Myometrial cell (primary cell): ENCODE measurements around the gene USP24. TPM values are rescaled to one million over a fixed set of nuclear protein-coding genes. Genes with fewer than 3 reads are reported as not detected.

ENCODE experiments used
- total RNA-seq: library from RNA; depleted of rRNA; stranded (reverse); fragments of >200 nt; gene quantifications from 2 replicates; pipeline ENCODE4 v1.2.3, GENCODE V29; 2015

The USP24 gene, protein sequence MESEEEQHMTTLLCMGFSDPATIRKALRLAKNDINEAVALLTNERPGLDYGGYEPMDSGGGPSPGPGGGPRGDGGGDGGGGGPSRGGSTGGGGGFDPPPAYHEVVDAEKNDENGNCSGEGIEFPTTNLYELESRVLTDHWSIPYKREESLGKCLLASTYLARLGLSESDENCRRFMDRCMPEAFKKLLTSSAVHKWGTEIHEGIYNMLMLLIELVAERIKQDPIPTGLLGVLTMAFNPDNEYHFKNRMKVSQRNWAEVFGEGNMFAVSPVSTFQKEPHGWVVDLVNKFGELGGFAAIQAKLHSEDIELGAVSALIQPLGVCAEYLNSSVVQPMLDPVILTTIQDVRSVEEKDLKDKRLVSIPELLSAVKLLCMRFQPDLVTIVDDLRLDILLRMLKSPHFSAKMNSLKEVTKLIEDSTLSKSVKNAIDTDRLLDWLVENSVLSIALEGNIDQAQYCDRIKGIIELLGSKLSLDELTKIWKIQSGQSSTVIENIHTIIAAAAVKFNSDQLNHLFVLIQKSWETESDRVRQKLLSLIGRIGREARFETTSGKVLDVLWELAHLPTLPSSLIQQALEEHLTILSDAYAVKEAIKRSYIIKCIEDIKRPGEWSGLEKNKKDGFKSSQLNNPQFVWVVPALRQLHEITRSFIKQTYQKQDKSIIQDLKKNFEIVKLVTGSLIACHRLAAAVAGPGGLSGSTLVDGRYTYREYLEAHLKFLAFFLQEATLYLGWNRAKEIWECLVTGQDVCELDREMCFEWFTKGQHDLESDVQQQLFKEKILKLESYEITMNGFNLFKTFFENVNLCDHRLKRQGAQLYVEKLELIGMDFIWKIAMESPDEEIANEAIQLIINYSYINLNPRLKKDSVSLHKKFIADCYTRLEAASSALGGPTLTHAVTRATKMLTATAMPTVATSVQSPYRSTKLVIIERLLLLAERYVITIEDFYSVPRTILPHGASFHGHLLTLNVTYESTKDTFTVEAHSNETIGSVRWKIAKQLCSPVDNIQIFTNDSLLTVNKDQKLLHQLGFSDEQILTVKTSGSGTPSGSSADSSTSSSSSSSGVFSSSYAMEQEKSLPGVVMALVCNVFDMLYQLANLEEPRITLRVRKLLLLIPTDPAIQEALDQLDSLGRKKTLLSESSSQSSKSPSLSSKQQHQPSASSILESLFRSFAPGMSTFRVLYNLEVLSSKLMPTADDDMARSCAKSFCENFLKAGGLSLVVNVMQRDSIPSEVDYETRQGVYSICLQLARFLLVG (N-terminal part only)
- 13.8 and 26.9 TPM in 2 replicates for total RNA-seq

DNA sequence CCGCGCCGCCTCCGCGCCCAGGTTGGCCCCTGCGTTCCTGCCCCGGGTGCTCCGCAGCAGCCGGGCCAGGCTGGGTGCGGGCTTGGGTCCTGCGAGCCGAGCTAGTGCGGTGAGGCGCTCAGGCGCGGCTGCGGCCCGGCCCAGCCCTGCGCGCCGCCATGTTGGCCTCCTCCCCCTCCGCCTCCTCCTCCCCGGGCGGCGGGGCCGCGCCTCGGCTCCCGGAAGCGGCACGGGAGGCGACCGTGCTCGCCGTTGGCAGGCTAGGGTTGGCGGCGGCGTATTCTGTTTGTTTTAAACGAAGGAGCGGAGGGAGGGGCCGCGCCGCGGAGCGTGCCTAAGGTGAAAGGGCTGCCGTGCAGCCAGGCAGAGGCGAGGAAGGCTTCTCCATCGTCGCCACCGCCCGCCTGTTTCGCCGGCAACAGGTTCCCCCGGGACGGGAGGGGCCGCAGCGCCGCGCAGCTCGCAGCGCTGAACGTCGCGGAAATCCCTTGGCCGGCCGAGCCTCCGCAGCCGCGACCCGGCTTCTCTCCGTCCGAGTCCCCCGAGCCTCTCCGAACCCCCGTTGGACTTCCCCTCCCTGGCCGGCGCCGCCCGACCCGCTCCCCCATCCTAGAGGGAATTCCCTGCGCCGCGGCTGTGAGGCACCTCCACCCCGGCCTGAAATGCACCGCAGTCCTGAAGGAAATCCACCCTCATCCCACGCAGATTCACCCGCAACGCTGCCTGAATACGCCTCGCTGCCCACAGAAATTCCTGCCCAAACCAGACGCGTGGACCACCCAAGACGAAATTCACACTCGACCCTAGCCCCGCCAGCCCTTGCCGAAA, at the start of gene USP24:
USP24 (minus strand) TSS at position 171 of the 828 bp plus-strand sequence. CDS start 251 bp downstream, outside the sequence.

DNA sequence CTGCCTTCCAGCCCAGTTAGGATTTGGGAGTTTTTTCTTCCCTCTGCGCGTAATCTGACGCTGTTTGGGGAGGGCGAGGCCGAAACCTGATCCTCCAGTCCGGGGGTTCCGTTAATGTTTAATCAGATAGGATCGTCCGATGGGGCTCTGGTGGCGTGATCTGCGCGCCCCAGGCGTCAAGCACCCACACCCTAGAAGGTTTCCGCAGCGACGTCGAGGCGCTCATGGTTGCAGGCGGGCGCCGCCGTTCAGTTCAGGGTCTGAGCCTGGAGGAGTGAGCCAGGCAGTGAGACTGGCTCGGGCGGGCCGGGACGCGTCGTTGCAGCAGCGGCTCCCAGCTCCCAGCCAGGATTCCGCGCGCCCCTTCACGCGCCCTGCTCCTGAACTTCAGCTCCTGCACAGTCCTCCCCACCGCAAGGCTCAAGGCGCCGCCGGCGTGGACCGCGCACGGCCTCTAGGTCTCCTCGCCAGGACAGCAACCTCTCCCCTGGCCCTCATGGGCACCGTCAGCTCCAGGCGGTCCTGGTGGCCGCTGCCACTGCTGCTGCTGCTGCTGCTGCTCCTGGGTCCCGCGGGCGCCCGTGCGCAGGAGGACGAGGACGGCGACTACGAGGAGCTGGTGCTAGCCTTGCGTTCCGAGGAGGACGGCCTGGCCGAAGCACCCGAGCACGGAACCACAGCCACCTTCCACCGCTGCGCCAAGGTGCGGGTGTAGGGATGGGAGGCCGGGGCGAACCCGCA, 175.7 kb downstream of the USP24 start, which contains the start of gene PCSK9:
PCSK9 (plus strand) TSS at position 207 of the 741 bp plus-strand sequence; CDS start at position 497, 290 bp downstream.

Other genes with a start within 250 kb of the USP24 start
- gene TMEM61, start 234.7 kb downstream of the USP24 start, total RNA-seq = not detected in 2 replicates
- gene BSND, start 216.4 kb downstream of the USP24 start, total RNA-seq = not detected in 2 replicates
- 23.6 and 30.1 TPM in 2 replicates for gene PCSK9, start 175.8 kb downstream of the USP24 start, total RNA-seq